ENCODE measurements around the gene LDLRAD4.

The LDLRAD4 gene

GRCh38 chr18:13281406-13281805 is 62.8 kb downstream of the LDLRAD4 start:
- no peak for DNase-seq (ENCODE audit: extremely low read depth, low read depth)
- TF ChIP-seq CTCF (IDR thresholded peaks at IDR 0.05; ENCODE audit: low read depth, low read length) = no peak

DNA sequence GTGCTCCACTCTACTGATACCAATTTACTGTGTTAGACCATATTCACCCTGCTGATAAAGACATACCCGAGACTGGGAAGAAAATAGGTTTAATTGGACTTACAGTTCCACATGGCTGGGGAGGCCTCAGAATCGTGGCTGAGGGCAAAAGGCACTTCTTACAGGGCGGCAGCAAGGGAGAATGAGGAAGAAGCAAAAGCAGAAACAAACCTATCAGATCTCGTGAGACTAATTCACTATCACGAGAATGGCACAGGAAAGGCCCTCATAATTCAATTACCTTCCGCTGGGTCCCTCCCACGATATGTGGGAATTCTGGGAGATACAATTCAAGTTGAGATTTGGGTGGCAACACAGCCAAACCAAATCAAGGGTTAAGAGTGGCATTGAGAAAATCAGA is 65.2 kb downstream of the LDLRAD4 start:
- DNase-seq (ENCODE audit: extremely low read depth, low read depth) = no peak
- TF ChIP-seq CTCF (IDR thresholded peaks at IDR 0.05; ENCODE audit: low read depth, low read length) = no peak

DNA sequence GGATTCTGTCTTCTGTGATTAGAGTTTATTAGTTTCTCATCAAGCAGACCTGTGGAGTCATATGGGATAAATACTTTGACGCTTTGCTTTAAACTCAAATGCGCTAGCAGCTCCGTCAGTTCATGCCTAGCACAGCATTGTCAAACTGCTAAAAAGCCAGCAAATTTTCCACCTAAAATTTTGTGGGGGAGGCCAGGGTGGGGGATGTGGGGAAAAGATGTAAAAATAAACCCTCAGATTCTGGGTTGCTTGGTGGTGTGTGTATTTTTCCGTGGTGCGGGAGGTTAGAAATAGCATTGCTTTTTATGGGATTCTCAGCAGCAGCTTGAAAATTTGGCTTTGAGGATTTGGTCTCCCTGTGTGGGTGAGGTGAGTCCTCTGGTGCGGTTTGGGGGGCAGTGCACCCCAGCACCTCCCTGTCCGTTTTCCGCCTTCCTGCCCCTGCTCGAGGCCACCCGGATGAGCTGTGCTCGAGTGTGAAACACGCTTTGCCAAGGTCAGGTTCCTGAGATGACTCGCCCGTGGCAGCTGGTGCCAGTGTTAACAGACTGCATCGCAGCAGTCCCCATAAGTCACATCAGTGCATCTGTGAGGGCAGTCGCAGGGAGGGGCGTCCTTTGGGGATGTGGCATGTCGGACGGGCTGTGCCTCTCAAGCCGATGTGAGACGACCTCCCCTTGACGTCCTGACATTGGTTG is 65.9 kb downstream of the LDLRAD4 start:
- no peak for TF ChIP-seq CTCF (IDR thresholded peaks at IDR 0.05; ENCODE audit: low read depth, low read length)

GRCh38 chr18:13285874-13286273 is 67.3 kb downstream of the LDLRAD4 start:
- TF ChIP-seq CTCF (IDR thresholded peaks at IDR 0.05; ENCODE audit: low read depth, low read length) = no peak
- no peak for DNase-seq (ENCODE audit: extremely low read depth, low read depth)

More for the DNA sequence above, 65.9 kb downstream of the LDLRAD4 start:
- no peak for DNase-seq (ENCODE audit: extremely low read depth, low read depth)

DNA sequence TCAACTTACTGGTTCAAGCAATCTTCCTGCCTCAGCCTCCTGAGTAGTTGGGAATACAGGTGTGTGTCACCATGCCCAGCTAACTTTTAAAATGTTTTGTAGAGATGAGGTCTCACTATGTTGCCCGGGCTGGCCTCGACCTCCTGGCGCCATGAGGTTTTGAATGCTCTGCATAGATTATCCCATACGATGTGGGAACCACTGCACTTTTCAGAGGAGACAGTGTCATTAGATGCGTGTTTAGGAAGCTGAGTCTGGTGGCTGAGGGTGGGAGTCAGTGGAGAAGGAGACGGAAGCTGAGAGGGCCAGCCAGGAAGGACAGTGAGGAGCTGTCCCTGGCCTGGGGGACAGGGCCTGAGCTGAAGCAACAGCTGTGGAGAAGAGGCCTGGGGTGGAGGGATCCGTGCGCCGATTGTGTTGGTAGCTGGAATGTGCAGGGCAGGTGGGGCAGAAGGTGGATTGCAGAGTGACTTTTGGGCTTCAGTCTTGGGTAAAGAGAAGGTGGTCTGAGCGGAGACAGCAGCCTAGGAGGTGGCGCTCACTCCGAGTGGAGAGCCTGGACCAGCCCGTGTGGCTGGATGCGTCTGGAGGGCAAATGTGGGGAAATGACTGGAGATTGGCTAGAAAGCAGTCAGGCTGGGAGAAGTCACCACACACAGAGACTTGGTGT is 68.0 kb downstream of the LDLRAD4 start:
- TF ChIP-seq CTCF (IDR thresholded peaks at IDR 0.05; ENCODE audit: low read depth, low read length) = no peak
- no peak for DNase-seq (ENCODE audit: extremely low read depth, low read depth)

- no peak for DNase-seq (ENCODE audit: extremely low read depth, low read depth)
Observed at GRCh38 chr18:13287372-13287771, 68.8 kb downstream of the LDLRAD4 start.

More at GRCh38 chr18:13287372-13287771, 68.8 kb downstream of the LDLRAD4 start:
- no peak for TF ChIP-seq CTCF (IDR thresholded peaks at IDR 0.05; ENCODE audit: low read depth, low read length)
